Stimulated activated memory B cell treated with anti-CD40 and anti-IgM and Interleukin-4, amounts not matched to agents 10 μg/mL and 1 μg/mL and 100 μg/mL, for 72 hours (primary cell): ENCODE measurements around the gene GRIK2.
"Not testable (repeated sequence)": the region's sequence is repeated elsewhere in the genome, so short reads cannot be mapped to it uniquely, and the experiment has no call there.

ENCODE experiments used
- ATAC-seq: fragments of 150-1000 bp; cut with Tn5 transposase; 2 replicates; pipeline ENCODE4 v1.10.0; 2021
- H3K27ac Mint-ChIP-seq: one replicate; pipeline ENCODE4 v1.8.0; 2022; ENCODE audit warnings: mild to moderate bottlenecking, mixed read lengths
- H3K27me3 Mint-ChIP-seq: one replicate; pipeline ENCODE4 v1.8.0; 2022; ENCODE audit warnings: mixed read lengths
- H3K36me3 Mint-ChIP-seq: one replicate; pipeline ENCODE4 v1.8.0; 2022; ENCODE audit warnings: mixed read lengths
- H3K4me1 Mint-ChIP-seq: one replicate; pipeline ENCODE4 v1.8.0; 2022; ENCODE audit warnings: mixed read lengths
- H3K4me3 Mint-ChIP-seq: one replicate; pipeline ENCODE4 v1.8.0; 2022; ENCODE audit warnings: mild to moderate bottlenecking, moderate library complexity, mixed read lengths
- H3K9me3 Mint-ChIP-seq: one replicate; pipeline ENCODE4 v1.8.0; 2022; ENCODE audit warnings: mixed read lengths

The GRIK2 gene

GRCh38 chr6:102068349-102068929 is 674.9 kb downstream of the GRIK2 start:
- Mint-ChIP-seq H3K4me3 (no peak overlapping the region), H3K4me1 (no peaks in the 10 kb centered on the region), H3K27me3 (no peaks in the 10 kb centered on the region), H3K9me3 (no peaks in the 10 kb centered on the region), H3K27ac (no peak overlapping the region), H3K36me3 (no peaks in the 10 kb centered on the region)
- ATAC-seq, result no peak

- ATAC-seq, result no peak
- Mint-ChIP-seq H3K27me3 (no peaks in the 10 kb centered on the region), H3K27ac (no peak overlapping the region), H3K9me3 (peaks cover 3% of the 10 kb centered on the region), H3K36me3 (no peaks in the 10 kb centered on the region), H3K4me1 (no peaks in the 10 kb centered on the region), H3K4me3 (no peak overlapping the region)
These were observed 682.0 kb downstream of the GRIK2 start for GRCh38 chr6:102075539-102075938.

DNA sequence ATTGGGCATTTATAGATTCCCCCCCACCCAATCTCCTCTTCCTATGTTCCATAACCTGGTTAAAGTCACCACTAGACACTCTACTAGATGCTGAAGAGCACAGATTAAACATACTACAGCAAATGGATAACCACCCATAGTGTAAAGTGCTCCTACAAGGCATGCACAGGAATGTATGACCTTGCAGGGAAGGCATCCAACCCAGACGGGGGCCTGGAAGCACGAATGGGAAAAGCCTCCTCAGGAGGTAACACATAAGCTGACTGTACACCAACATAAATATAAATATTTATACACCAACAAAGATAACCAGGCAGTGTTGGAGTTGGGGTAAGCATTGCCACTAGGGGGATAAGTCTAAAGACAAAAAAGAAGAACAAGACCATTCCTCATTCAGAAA is 691.7 kb downstream of the GRIK2 start:
- no peaks in the 10 kb centered on the region for H3K36me3 Mint-ChIP-seq
- peaks cover 3% of the 10 kb centered on the region for H3K9me3 Mint-ChIP-seq
- no peak overlapping the region for H3K27ac Mint-ChIP-seq
- H3K4me3 Mint-ChIP-seq, result no peak overlapping the region
- ATAC-seq, result no peak
- H3K27me3 Mint-ChIP-seq, result no peaks in the 10 kb centered on the region
- H3K4me1 Mint-ChIP-seq, result no peaks in the 10 kb centered on the region

DNA sequence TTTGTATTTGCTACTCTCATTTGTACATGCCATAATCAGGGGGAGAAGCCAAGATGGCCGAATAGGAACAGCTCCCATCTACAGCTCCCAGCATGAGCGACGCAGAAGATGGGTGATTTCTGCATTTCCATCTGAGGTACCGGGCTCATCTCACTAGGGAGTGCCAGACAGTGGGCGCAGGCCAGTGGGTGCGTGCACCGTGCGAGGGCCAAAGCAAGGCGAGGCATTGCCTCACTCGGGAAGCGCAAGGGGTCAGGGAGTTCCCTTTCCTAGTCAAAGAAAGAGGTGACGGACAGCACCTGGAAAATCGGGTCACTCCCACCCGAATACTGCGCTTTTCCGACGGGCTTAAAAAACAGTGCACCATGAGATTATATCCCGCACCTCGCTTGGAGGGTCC is 694.7 kb downstream of the GRIK2 start:
- not testable (repeated sequence) for H3K4me1 Mint-ChIP-seq, H3K36me3 Mint-ChIP-seq, H3K27ac Mint-ChIP-seq, ATAC-seq, H3K4me3 Mint-ChIP-seq, H3K27me3 Mint-ChIP-seq, H3K9me3 Mint-ChIP-seq

DNA sequence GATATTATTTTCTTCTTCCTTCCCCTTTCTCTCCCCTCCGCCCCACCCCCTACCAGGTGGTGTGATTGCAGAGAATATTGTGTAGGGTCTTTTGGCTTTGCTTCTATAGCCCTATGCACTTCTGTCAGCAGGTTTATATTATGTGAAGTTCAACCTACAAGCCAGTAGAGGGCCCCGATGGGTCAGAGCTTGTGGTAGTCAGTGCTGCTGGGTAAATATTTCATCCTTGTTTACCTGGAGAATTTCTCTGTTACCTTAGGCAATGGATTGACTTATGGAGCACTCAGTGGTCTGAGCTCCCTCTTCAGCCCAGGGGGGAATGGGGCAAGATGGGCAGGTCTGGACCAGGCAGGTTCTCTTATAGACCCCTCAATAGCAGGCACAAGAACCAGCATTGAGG is 720.9 kb downstream of the GRIK2 start:
- Mint-ChIP-seq H3K27ac (no peak overlapping the region), H3K9me3 (peaks cover 11% of the 10 kb centered on the region), H3K36me3 (no peaks in the 10 kb centered on the region), H3K4me1 (no peaks in the 10 kb centered on the region), H3K27me3 (no peaks in the 10 kb centered on the region), H3K4me3 (no peak overlapping the region)
- no peak for ATAC-seq

DNA sequence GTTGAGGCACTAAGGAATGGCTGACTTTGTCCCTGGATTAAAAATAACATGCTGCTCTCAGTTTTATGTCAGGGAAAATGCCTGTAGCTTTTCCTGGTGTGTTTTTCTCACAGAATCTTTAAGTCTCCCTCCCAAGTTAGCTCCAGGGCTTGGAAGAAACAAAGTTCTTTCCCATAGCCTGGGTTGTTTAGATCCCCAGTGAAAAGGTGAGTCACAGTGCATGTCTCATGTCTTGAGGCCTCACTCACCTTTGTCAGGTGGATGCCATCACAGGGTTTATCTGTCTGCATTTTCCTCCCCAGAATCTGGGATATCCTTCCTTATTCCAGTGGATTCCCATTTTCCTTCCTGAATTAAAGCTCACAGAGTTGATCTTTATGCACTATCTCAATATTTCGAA is 722.4 kb downstream of the GRIK2 start:
- ATAC-seq, result no peak
- Mint-ChIP-seq H3K9me3 (peaks cover 10% of the 10 kb centered on the region), H3K27me3 (no peaks in the 10 kb centered on the region)

DNA sequence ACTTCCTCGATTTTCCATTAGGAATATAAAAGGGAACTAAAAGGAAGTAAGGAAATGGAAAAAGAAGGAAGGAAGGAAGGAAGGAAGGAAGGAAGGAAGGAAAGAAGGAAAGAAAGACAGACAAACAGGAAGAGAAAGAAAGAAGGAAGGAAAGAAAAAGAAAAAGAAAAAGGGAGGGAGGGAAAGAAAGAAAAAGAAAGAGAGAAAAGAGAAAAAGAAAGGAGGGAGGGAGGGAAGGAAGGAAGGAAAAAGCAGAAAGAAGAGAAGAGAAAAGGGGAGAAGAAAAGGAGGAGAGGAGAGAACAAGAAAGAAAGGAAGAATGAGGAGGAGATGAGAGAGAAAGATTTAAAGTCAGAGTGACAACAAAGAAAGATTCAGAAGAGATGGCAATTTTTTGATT is 724.5 kb downstream of the GRIK2 start:
- H3K36me3 Mint-ChIP-seq, result no peaks in the 10 kb centered on the region
- no peak overlapping the region for H3K4me3 Mint-ChIP-seq
- H3K27ac Mint-ChIP-seq, result no peak overlapping the region
- H3K27me3 Mint-ChIP-seq, result no peaks in the 10 kb centered on the region
- H3K9me3 Mint-ChIP-seq, result peaks cover 8% of the 10 kb centered on the region
- no peaks in the 10 kb centered on the region for H3K4me1 Mint-ChIP-seq
- no peak for ATAC-seq

More for the DNA sequence above, 722.4 kb downstream of the GRIK2 start:
- Mint-ChIP-seq H3K4me1 (no peaks in the 10 kb centered on the region), H3K4me3 (no peak overlapping the region), H3K36me3 (no peaks in the 10 kb centered on the region), H3K27ac (no peak overlapping the region)
